Testis (tissue), 3 donors: ENCODE measurements around the gene PTPRU. TPM values are rescaled to one million over a fixed set of nuclear protein-coding genes. Genes with fewer than 3 reads are reported as not detected.

Experiments used
- DNase-seq: peaks from one replicate; pipeline ENCODE4 v3.0.0-alpha.2; 2019
- H3K27ac ChIP-seq, 2 donors: fragments of 200-600 bp; sonication (generic); one replicate each; pipeline ENCODE4 v1.5.1; 2019
- H3K27me3 ChIP-seq: fragments of 200-600 bp; sonication (generic); one replicate; pipeline ENCODE4 v1.5.1; 2019
- H3K36me3 ChIP-seq: fragments of 200-600 bp; sonication (generic); one replicate; pipeline ENCODE4 v1.5.1; 2017; ENCODE audit warnings: low read depth; ENCODE audit errors: missing control alignments
- H3K4me1 ChIP-seq: fragments of 200-600 bp; sonication (generic); one replicate; pipeline ENCODE4 v1.5.1; 2019
- H3K4me3 ChIP-seq, 2 donors: fragments of 200-600 bp; sonication (generic); one replicate each; pipeline ENCODE4 v1.5.1; 2017 to 2019
- H3K9me3 ChIP-seq: fragments of 200-600 bp; sonication (generic); one replicate; pipeline ENCODE4 v1.5.1; 2017
- CTCF ChIP-seq, 3 experiments: fragments of 450-650 bp in 2 of 3; fragments of 200-600 bp in 1 of 3; sonication (generic) in 1 of 3; IDR thresholded peaks; one replicate each; pipeline ENCODE4 v1.5.1; 2016 to 2019; ENCODE audit warnings: antibody characterized with exemption in 3 of 3, mild to moderate bottlenecking in 2 of 3, moderate library complexity in 1 of 3
- POLR2A ChIP-seq: fragments of 450-650 bp; IDR thresholded peaks from one replicate; pipeline ENCODE4 v1.6.1; 2017; ENCODE audit warnings: antibody characterized with exemption, mild to moderate bottlenecking, moderate library complexity
- whole genome bisulfite sequencing, 2 donors: methylation state at CpG; one replicate each; pipeline ENCODE4 v1.1.5; 2018; 5-methylcytosine and 5-hydroxymethylcytosine counted together
- intact Hi-C: fragments of 100-400 bp; cut with DNase I; formaldehyde crosslinking; loops from one replicate; pipeline ENCODE4 v1.15.1; 2023; ENCODE audit warnings: low total_unique reads
- polyA plus RNA-seq: library from polyadenylated mRNA; stranded (reverse); fragments of 350-450 nt; fragmentation: Illumina TruSeq; extraction: RNeasy Lipid Tissue Mini Kit (QIAGEN cat#74804); gene quantifications from one replicate; pipeline ENCODE4 v1.2.3, GENCODE V29; 2014; ENCODE audit warnings: low read depth, low replicate concordance; ENCODE audit not compliant: insufficient read depth
- total RNA-seq, 2 donors: library from RNA; depleted of rRNA; stranded (reverse); fragments of >200 nt; gene quantifications; one replicate each; pipeline ENCODE4 v1.2.3, GENCODE V29; 2016

Gene PTPRU
- total and polyA plus RNA-seq, 3 donors from 2014 or later, result 13.3 to 39.1 (median 21.7) TPM

GRCh38 chr1:29222686-29223085, 13.6 kb upstream of the PTPRU start:
- Histone ChIP-seq H3K9me3 (no peaks in the 10 kb centered on the region), H3K27ac (no peak overlapping the region), H3K36me3 (no peaks in the 10 kb centered on the region), H3K4me3 (no peak overlapping the region), H3K27me3 (no peaks in the 10 kb centered on the region), H3K4me1 (no peaks in the 10 kb centered on the region)
- intact Hi-C loops, result no loop called here
- WGBS, 2 donors, result 82 to 90% methylated on average over 1 of the region's 1 CpG
- no peak for TF ChIP-seq POLR2A
- TF ChIP-seq CTCF (IDR thresholded peaks at IDR 0.05), result no peak
- DNase-seq, result no peak

- no peak for DNase-seq
- Histone ChIP-seq H3K27ac (no peak overlapping the region), H3K9me3 (no peaks in the 10 kb centered on the region), H3K4me3 (no peak overlapping the region), H3K4me1 (no peaks in the 10 kb centered on the region), H3K27me3 (no peaks in the 10 kb centered on the region), H3K36me3 (no peaks in the 10 kb centered on the region)
- WGBS, 2 donors, result 87 to 91% methylated on average over 5 to 6 of the region's 6 CpGs
- TF ChIP-seq POLR2A (no peak), CTCF (IDR thresholded peaks at IDR 0.05) (no peak)
- intact Hi-C loops, result no loop called here
These were observed 12.8 kb upstream of the PTPRU start for GRCh38 chr1:29223521-29223920.

GRCh38 chr1:29224356-29224837, 11.9 kb upstream of the PTPRU start:
- Histone ChIP-seq H3K27me3 (no peaks in the 10 kb centered on the region), H3K36me3 (no peaks in the 10 kb centered on the region), H3K9me3 (no peaks in the 10 kb centered on the region), H3K27ac (no peak overlapping the region), H3K4me1 (peaks cover under 1% of the 10 kb centered on the region), H3K4me3 (no peak overlapping the region)
- 76% methylated on average over 5 of the region's 5 CpGs for WGBS, 2 donors
- no peak for TF ChIP-seq POLR2A
- no peak for TF ChIP-seq CTCF (IDR thresholded peaks at IDR 0.05)
- intact Hi-C loops, result no loop called here
- no peak for DNase-seq

- Histone ChIP-seq H3K9me3 (no peaks in the 10 kb centered on the region), H3K36me3 (no peaks in the 10 kb centered on the region), H3K4me3 (no peak overlapping the region), H3K27ac (no peak overlapping the region), H3K27me3 (no peaks in the 10 kb centered on the region), H3K4me1 (peaks cover 9% of the 10 kb centered on the region)
- TF ChIP-seq POLR2A, result no peak
- no peak for TF ChIP-seq CTCF (IDR thresholded peaks at IDR 0.05)
- intact Hi-C loops, result no loop called here
- 91 to 92% methylated on average over 4 of the region's 4 CpGs for WGBS, 2 donors
- DNase-seq, result no peak
These were observed 11.0 kb upstream of the PTPRU start for GRCh38 chr1:29225361-29225760.

GRCh38 chr1:29227511-29227910, 8.8 kb upstream of the PTPRU start:
- Histone ChIP-seq H3K4me3 (no peak overlapping the region), H3K27me3 (no peaks in the 10 kb centered on the region), H3K36me3 (no peaks in the 10 kb centered on the region), H3K27ac (no peak overlapping the region), H3K4me1 (peaks cover 12% of the 10 kb centered on the region), H3K9me3 (no peaks in the 10 kb centered on the region)
- intact Hi-C loops, result no loop called here
- no peak for TF ChIP-seq CTCF (IDR thresholded peaks at IDR 0.05)
- no peak for TF ChIP-seq POLR2A
- no peak for DNase-seq
- WGBS, 2 donors, result 79 to 86% methylated on average over 5 of the region's 5 CpGs
